ENCODE data around the gene TEKT5.
"Not testable (repeated sequence)": the region's sequence is repeated elsewhere in the genome, so short reads cannot be mapped to it uniquely, and the experiment has no call there.

TEKT5 gene

GRCh38 chr16:10658943-10659342, 35.8 kb downstream of the TEKT5 start:
- no peak for DNase-seq (ENCODE audit: low spot score)

- no peak for DNase-seq (ENCODE audit: low spot score)
These were observed 36.8 kb downstream of the TEKT5 start for GRCh38 chr16:10657925-10658324.

DNA sequence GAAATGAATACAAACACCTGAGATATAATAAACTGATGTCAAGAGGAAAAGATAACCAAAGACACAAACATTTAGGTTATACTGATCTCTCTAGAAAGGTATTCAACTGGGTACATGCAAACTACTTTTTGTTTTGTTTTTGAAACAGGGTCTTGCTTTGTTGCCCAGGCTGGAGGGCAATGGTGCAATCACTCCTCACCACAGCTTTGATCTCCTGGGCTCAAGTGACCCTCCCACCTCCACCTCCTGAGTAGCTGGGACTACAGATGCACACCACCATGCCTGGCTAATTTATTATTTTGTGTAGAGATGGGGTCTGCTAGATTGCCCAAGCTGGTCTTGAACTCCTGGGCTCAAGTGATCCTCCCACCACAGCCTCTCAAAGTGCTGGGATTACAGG, 38.1 kb downstream of the TEKT5 start:
- DNase-seq (ENCODE audit: low spot score), result no peak

- no peak for DNase-seq (ENCODE audit: low spot score)
These were observed 39.2 kb downstream of the TEKT5 start for GRCh38 chr16:10655415-10655977.

DNA sequence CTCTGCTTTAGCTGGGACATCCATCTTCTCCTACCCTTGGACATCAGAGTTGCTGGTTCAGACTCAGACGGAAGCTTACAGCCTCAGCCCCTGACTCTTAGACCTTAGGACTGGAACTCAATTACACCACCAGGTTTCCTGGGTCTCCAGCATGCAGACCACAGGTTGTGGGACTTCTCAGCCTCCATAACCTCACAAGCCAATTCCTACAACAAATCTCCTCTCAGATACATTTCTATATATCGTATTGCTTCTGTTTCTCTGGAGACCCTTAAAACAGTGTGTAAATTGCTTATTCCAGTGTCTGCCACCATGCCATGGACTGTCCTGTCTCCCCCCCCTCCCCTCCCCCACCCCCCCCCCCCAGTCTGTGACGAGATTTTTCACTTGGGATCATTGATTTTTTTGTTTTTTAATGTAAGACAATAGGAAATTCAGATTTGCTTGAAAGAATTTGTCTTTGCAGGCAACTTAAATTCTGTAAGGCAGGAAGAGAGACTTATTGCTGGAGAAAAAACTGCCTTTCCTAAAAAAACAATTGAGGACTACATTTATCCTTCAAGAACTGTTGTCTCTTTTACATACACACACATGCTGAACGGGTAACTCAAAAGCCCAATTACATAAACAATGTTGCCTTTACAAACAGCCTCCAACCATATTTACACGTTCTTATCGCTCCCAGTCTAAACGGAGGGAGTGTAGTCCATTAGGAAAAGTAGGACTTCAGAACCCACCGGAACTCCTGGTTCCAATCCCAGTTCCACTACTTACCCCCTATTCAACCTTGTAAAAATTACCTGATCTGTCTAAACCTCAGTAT, 39.9 kb downstream of the TEKT5 start:
- DNase-seq (ENCODE audit: low spot score), result no peak

- DNase-seq (ENCODE audit: low spot score), result no peak
These were observed 41.8 kb downstream of the TEKT5 start for GRCh38 chr16:10652730-10653590.

DNA sequence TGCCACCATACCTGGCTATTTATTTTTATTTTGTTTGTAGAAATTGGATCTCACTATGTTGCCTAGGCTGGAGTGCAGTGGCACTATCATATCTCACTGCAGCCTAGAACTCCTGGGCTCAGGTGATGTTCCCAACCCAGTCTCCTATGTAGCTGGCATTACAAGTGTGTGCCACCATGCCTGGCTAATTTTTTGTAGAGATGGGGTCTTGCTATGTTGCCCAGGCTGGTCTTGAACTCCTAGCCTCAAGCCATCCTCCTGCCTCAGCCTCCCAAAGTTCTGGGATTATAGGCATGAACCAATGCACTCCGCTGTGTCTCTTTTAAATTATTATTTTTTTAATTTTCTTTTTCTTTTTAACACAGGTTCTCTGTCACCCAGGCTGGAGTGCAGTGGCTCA, 45.6 kb downstream of the TEKT5 start:
- DNase-seq (ENCODE audit: low spot score), result not testable (repeated sequence)

DNA sequence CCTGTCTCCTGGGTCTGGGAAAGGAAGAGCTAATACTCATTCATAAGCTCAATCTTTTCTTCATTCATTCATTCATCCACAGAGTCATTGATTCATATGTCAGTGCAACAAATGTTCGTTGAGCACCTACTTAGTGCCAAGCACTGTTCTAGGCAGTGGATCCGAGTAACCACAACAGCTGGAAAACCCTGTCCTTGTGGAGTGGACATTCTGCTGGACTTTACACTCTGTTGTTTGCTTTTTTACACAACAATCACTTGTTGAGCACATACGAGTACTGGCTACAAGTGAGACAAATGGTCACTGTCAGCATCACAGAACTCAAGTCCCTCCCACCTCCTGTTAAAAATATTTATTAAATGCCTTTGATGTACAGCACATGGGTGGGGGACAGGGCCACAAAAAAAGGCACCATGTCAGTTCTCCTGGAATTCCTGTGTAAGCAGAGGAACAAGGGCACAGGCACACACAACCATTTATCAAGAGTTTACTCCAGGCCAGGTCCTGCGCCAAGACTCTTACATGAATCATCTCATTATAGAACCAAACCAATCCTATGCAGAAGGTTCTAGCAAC, 46.9 kb downstream of the TEKT5 start:
- DNase-seq (ENCODE audit: low spot score), result no peak

- no peak for DNase-seq (ENCODE audit: low spot score)
These were observed 47.4 kb downstream of the TEKT5 start for GRCh38 chr16:10647264-10647720.

GRCh38 chr16:10646581-10647263, 48.0 kb downstream of the TEKT5 start:
- no peak for DNase-seq (ENCODE audit: low spot score)

- DNase-seq (ENCODE audit: low spot score), result no peak
These were observed 48.5 kb downstream of the TEKT5 start for GRCh38 chr16:10646228-10646580.

DNA sequence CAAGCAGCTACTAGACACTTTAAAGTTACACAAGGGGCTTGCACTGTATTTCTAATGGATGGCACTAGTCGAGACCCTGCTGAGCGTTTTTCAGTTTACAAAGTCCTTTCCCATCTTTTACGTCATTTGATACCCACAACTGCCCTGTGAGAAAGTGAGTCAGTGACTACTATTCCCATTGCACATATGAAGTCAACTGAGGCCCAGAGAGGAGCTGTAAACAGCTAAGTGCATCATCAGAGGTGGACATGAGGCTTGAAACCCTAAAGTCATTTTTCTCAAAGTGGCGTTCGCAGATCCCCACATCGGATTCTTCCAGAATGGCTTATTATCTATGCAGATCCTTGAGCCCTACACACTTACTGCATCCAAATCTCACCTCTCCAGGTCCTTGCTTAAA, 50.6 kb downstream of the TEKT5 start:
- no peak for DNase-seq (ENCODE audit: low spot score)

DNA sequence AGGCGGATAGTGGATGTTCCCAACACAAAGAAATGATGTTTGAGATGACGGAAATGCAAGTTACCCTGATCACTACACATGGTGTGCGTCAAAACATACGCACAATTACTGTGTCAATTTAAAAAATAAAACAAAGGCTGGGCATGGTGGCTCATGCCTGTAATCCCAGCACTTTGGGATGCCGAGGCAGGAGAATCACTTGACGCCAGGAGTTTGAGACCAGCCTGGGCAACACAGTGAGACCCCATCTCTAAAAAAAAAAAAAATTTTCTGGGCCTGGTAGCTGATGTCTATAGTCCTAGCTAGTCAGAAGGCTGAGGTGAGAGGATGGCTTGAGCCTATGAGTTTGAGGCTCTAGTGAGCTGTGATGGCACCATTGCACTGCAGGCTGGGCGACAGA, 51.8 kb downstream of the TEKT5 start:
- DNase-seq (ENCODE audit: low spot score), result no peak

- no peak for DNase-seq (ENCODE audit: low spot score)
These were observed 52.5 kb downstream of the TEKT5 start for GRCh38 chr16:10641953-10642949.

GRCh38 chr16:10641555-10641952, 53.2 kb downstream of the TEKT5 start:
- DNase-seq (ENCODE audit: low spot score), result no peak

GRCh38 chr16:10640934-10641333, 53.8 kb downstream of the TEKT5 start:
- no peak for DNase-seq (ENCODE audit: low spot score)

- DNase-seq (ENCODE audit: low spot score), result no peak
These were observed 56.6 kb downstream of the TEKT5 start for GRCh38 chr16:10638101-10638500.

- DNase-seq (ENCODE audit: low spot score), result no peak
These were observed 57.2 kb downstream of the TEKT5 start for GRCh38 chr16:10637337-10638037.

GRCh38 chr16:10635365-10636021, 59.2 kb downstream of the TEKT5 start:
- DNase-seq (ENCODE audit: low spot score), result no peak
